LNCAP (cell line): ENCODE measurements around the gene NRIP1.

Experiments used
- TF ChIP-seq, protein P1 (sequence below): fragments of 450-650 bp; IDR thresholded peaks from 2 replicates; pipeline ENCODE4 v1.5.1; 2017; ENCODE audit warnings: mild to moderate bottlenecking

Gene NRIP1

DNA sequence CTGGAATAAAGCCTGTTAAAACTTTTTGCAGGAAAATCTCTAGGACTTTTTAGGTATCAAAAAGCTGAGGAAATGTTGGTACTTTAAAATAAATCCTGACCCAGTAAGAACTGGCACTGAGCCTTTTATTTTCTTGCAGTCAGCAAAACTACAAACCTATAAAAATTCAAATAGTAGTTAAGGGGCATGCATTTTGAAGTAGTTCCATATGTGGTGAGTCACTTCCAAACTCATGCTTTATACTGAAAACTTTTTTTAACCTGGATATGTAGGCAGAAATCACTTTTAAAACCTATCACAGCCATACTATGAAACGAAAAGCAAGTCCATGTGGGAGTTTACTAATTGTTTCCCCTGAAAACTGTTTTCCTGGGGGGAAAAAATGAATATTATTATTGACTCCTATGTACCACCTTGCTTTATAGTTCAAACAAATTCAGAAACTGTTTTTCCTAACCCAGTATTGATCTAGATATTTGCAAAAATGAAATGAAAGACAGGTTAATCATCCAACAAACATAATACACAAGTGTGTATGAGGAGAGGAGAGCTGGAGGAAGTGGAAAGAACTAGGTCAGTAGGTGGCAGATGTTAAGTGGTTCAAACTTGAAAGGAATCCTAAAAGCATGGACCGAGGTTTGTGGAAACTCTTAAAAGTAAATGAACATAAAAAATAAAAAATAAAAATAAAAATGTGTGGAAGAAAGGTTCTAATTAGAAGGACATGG, 30.5 kb downstream of the NRIP1 start:
- TF ChIP-seq, protein P1, sequence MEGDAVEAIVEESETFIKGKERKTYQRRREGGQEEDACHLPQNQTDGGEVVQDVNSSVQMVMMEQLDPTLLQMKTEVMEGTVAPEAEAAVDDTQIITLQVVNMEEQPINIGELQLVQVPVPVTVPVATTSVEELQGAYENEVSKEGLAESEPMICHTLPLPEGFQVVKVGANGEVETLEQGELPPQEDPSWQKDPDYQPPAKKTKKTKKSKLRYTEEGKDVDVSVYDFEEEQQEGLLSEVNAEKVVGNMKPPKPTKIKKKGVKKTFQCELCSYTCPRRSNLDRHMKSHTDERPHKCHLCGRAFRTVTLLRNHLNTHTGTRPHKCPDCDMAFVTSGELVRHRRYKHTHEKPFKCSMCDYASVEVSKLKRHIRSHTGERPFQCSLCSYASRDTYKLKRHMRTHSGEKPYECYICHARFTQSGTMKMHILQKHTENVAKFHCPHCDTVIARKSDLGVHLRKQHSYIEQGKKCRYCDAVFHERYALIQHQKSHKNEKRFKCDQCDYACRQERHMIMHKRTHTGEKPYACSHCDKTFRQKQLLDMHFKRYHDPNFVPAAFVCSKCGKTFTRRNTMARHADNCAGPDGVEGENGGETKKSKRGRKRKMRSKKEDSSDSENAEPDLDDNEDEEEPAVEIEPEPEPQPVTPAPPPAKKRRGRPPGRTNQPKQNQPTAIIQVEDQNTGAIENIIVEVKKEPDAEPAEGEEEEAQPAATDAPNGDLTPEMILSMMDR: no peak

DNA sequence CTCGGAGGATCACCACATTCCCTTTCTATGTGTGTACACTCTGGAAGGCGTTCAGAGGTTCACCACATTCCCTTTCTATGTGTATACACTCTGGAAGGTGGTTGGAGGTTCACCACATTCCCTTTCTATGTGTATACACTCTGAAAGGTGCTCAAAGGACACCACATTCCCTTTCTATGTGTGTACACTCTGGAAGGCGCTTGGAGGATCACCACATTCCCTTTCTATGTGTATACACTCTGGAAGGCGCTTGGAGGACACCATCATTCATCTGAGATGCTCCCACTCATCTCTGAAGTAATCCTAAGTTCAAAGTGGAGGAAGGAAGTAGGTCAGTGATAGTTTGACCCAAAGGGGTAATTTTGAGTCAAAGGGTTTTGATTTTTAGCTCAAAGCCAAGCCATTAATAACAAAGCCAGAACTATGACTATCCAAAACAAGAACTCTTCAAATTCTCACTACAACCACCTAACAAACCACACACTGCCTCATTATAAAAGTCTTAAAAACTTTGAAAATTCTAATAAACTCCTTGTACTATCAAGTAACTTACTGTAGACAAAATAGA, 32.9 kb downstream of the NRIP1 start:
- TF ChIP-seq, protein P1: no peak

DNA sequence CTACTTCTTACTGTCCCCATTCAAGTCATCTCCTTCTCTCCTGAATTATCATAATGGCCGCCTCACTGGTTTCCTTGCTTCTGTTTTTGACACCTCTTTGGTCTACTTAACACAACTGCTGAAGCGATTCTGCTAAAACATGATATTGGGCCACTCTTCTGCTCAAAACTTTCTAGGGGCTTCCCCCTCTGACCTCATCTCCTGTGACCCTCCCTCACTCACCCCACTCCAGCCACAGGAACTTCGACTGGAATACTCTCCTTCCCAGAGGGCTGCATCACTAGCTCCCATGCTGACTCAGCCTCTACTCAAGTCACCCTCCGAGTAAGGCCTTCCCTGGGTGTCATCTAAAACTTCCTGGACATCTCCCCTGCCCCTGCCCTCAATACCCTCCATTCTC, 35.7 kb downstream of the NRIP1 start:
- TF ChIP-seq, protein P1: no peak

DNA sequence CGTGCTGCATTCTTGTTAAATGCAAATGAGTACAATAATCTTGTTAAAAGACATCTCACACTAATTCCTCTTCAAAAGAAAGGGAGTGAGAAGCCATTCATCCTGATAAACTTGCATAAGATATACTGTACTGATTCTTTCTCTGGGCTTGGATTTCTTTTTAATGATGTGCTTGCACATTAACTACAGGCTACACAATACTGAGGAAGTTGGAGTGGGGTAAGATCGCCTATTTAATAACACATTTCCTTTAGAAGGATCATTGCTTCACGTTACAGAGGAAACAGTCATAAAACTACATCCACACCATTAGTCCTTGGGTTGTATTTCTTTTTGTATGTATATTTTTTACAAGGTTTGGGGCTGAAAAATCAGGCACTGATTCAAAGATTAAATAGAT, 36.6 kb downstream of the NRIP1 start:
- TF ChIP-seq, protein P1: no peak

DNA sequence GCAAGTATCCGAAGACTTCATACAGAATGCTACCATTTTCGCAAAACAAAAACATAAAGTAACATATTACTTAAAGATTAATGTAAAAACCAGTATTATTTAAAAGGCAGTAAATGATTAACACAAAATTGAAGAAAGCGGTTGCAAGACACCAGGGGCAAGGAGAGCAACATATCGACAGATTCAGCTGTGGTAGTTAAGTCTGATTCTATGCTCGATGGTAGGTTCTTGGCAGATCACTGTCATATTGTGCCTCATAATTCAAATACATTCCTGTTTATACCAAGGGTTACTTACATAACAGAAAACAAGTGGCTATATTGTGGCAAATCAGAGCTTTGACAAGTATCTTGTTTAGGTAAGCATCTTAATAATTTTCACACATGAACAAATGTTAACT, 37.7 kb downstream of the NRIP1 start:
- TF ChIP-seq, protein P1: no peak

DNA sequence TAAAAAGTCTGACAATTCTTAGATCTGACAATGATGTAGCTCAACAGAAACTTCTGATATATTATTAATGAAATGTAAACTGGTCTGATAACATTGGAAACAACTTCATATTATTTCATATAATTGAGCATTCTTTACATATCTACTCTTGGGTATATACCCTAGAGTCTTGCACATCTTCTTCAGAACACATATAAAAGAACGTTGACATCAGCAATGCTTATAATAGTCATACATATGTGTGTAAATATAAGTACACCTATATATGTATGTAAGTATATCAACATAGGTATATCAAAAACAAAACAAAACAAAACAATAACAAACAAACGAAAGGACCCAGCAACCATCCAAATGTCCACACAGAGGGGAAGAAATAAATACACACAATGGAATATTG, 38.4 kb downstream of the NRIP1 start:
- TF ChIP-seq, protein P1: no peak

DNA sequence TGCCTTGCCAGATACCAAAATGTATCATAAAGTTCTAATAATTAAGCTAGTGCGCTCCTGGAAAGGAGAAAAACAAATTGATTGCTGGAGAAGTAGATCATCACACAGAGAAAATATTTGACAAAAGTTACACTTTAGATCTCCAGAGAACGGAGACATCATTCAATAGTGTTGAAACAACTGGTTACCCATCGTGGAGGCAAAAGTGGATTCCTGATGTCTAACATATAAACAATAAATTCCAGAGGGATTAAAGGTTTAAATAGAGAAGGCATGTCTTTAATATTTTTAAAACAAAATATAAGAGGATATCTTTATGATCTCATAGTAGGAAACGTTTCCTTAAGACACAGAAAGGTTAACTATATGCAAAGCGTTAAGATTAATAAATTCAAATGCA, 41.0 kb downstream of the NRIP1 start:
- TF ChIP-seq, protein P1: no peak
